H1 (cell line): ENCODE results near the gene TCAIM. TPM values are rescaled to one million over a fixed set of nuclear protein-coding genes. Genes with fewer than 3 reads are reported as not detected.

ENCODE experiments used
- CTCF ChIA-PET: fragments of 300-600 bp; sonication (Branson Sonifier 250); formaldehyde crosslinking; loops from one replicate; lab custom pipeline; 2021; ENCODE audit not compliant: partially characterized antibody; lab: Charles Lee
- POLR2A ChIA-PET: fragments of 300-600 bp; sonication (Branson Sonifier 250); formaldehyde crosslinking; loops from one replicate; lab custom pipeline; 2021; ENCODE audit warnings: inconsistent platforms; ENCODE audit not compliant: partially characterized antibody; lab: Charles Lee
- DNase-seq, 2 experiments: peaks; one replicate each; pipeline versions ENCODE4 v3.0.0 to v3.0.0-alpha.2; 2010 to 2022; ENCODE audit warnings: low spot score in 2 of 2, low read depth in 1 of 2, mixed read lengths in 1 of 2
- FAIRE-seq: peaks from 2 replicates; lab custom pipeline; 2011; peaks lifted over from hg19 to GRCh38; lab: Jason Lieb, UNC
- H2AFZ ChIP-seq: 2 replicates; pipeline ENCODE4 v1.8.1; 2012; ENCODE audit warnings: low read length, inconsistent platforms
- H2AK5ac ChIP-seq: 2 replicates; pipeline ENCODE4 v1.6.1; 2013; ENCODE audit warnings: low read depth, low read length
- H2BK120ac ChIP-seq: replicated peaks from 2 replicates; pipeline ENCODE3; 2013; ENCODE audit warnings: low read depth, low read length, inconsistent platforms
- H2BK12ac ChIP-seq: 2 replicates; pipeline ENCODE4 v1.6.1; 2013; ENCODE audit warnings: low read depth, low read length
- H2BK15ac ChIP-seq: 2 replicates; pipeline ENCODE4 v1.6.1; 2013; ENCODE audit warnings: low read length
- H2BK20ac ChIP-seq: 2 replicates; pipeline ENCODE4 v1.6.1; 2013; ENCODE audit warnings: low read length
- H2BK5ac ChIP-seq: 2 replicates; pipeline ENCODE4 v1.6.1; 2013; ENCODE audit warnings: low read depth, low read length
- H3K14ac ChIP-seq: 2 replicates; pipeline ENCODE4 v1.6.1; 2013; ENCODE audit warnings: inconsistent platforms; ENCODE audit not compliant: insufficient read length
- H3K18ac ChIP-seq: 2 replicates; pipeline ENCODE4 v1.6.1; 2013; ENCODE audit warnings: low read length; ENCODE audit errors: extremely low read depth
- H3K23ac ChIP-seq: 2 replicates; pipeline ENCODE4 v1.6.1; 2013; ENCODE audit warnings: inconsistent platforms; ENCODE audit not compliant: insufficient read length
- H3K23me2 ChIP-seq: 2 replicates; pipeline ENCODE4 v1.6.1; 2013; ENCODE audit warnings: low read depth, low read length
- H3K27ac ChIP-seq: 2 replicates; pipeline ENCODE4 v1.6.1; 2011; ENCODE audit warnings: low read depth, low read length, inconsistent platforms
- H3K27me3 ChIP-seq, 4 experiments: replicated peaks in 1 of 4; 1 replicate in 1 of 4; 2 replicates in 3 of 4; pipeline versions ENCODE4 v1.6.1 to v1.8.1; 2011 to 2013; ENCODE audit warnings: low read length in 3 of 4, mild to moderate bottlenecking in 3 of 4, inconsistent platforms in 2 of 4, mixed read lengths in 2 of 4, moderate library complexity in 1 of 4; ENCODE audit not compliant: control insufficient read depth in 3 of 4, insufficient read depth in 3 of 4; ENCODE audit errors: extremely low read depth in 1 of 4
- H3K36me3 ChIP-seq, 4 experiments: 2 replicates each; pipeline versions ENCODE4 v1.6.1 to v1.8.1; 2011 to 2013; ENCODE audit warnings: mild to moderate bottlenecking in 4 of 4, low read length in 3 of 4, moderate library complexity in 2 of 4, control low read depth in 1 of 4, inconsistent platforms in 1 of 4; ENCODE audit not compliant: insufficient read depth in 4 of 4, control insufficient read depth in 2 of 4
- H3K4ac ChIP-seq: replicated peaks from 2 replicates; pipeline ENCODE3; 2013; ENCODE audit warnings: low read length, low read depth, mixed read lengths, inconsistent platforms; ENCODE audit not compliant: insufficient read length
- H3K4me1 ChIP-seq, 4 experiments: replicated peaks in 1 of 4; 1 replicate in 1 of 4; 2 replicates in 3 of 4; pipeline versions ENCODE4 v1.6.1 to v1.8.1; 2011 to 2013; ENCODE audit warnings: low read length in 3 of 4, inconsistent platforms in 2 of 4, mixed read lengths in 1 of 4; ENCODE audit not compliant: insufficient read depth in 4 of 4, control insufficient read depth in 3 of 4
- H3K4me2 ChIP-seq, 2 experiments: 2 replicates each; pipeline versions ENCODE4 v1.6.1 to v1.8.1; 2011 to 2013; ENCODE audit warnings: low read depth in 2 of 2, low read length in 2 of 2, control low read depth in 1 of 2, inconsistent platforms in 1 of 2, mild to moderate bottlenecking in 1 of 2; ENCODE audit not compliant: insufficient read depth in 1 of 2
- H3K4me3 ChIP-seq, 4 experiments: fragments of 200-600, 300-600 bp in 1 of 4; sonication (generic), shearing (Covaris generic), sonication (Bioruptor Twin) in 1 of 4; 2 replicates each; pipeline versions ENCODE4 v1.5.1 to v1.8.1; 2011 to 2016; ENCODE audit warnings: low read length in 4 of 4, low read depth in 3 of 4, control low read depth in 2 of 4, inconsistent platforms in 2 of 4, mild to moderate bottlenecking in 2 of 4, mixed read lengths in 1 of 4, moderate library complexity in 1 of 4; ENCODE audit not compliant: insufficient read depth in 2 of 4; ENCODE audit errors: extremely low read depth in 1 of 4
- H3K56ac ChIP-seq: replicated peaks from 2 replicates; pipeline ENCODE3; 2013; ENCODE audit warnings: low read depth, mild to moderate bottlenecking, mixed read lengths, low read length, inconsistent platforms; ENCODE audit not compliant: insufficient read length
- H3K79me1 ChIP-seq: 2 replicates; pipeline ENCODE4 v1.6.1; 2013; ENCODE audit warnings: low read depth, low read length, control low read depth
- H3K79me2 ChIP-seq, 2 experiments: 2 replicates each; pipeline versions ENCODE4 v1.6.1 to v1.8.1; 2012 to 2013; ENCODE audit warnings: low read length in 2 of 2, mild to moderate bottlenecking in 2 of 2, inconsistent platforms in 1 of 2; ENCODE audit not compliant: insufficient read depth in 2 of 2, control insufficient read depth in 1 of 2
- H3K9ac ChIP-seq, 4 experiments: replicated peaks in 1 of 4; 1 replicate in 1 of 4; 2 replicates in 3 of 4; pipeline versions ENCODE4 v1.6.1 to v1.8.1; 2011 to 2013; ENCODE audit warnings: low read depth in 3 of 4, low read length in 3 of 4, control low read depth in 2 of 4, mild to moderate bottlenecking in 2 of 4, moderate library complexity in 2 of 4, inconsistent platforms in 1 of 4; ENCODE audit errors: extremely low read depth in 1 of 4
- H3K9me3 ChIP-seq, 2 experiments: 2 replicates each; pipeline versions ENCODE4 v1.6.1 to v1.8.1; 2012 to 2013; ENCODE audit warnings: mild to moderate bottlenecking in 2 of 2, moderate library complexity in 2 of 2, control low read depth in 1 of 2, inconsistent platforms in 1 of 2, low read depth in 1 of 2, low read length in 1 of 2, mixed read lengths in 1 of 2; ENCODE audit not compliant: insufficient read depth in 2 of 2
- H4K20me1 ChIP-seq, 2 experiments: replicated peaks in 1 of 2; 2 replicates each; pipeline versions ENCODE3 to v1.8.1; 2011 to 2013; ENCODE audit warnings: inconsistent platforms in 2 of 2, low read length in 2 of 2, mild to moderate bottlenecking in 1 of 2; ENCODE audit not compliant: insufficient read depth in 2 of 2, control insufficient read depth in 1 of 2
- H4K5ac ChIP-seq: 2 replicates; pipeline ENCODE4 v1.6.1; 2013; ENCODE audit warnings: low read length, low read depth, mixed read lengths, inconsistent platforms; ENCODE audit not compliant: insufficient read length
- H4K8ac ChIP-seq: 2 replicates; pipeline ENCODE4 v1.8.0; 2013; ENCODE audit warnings: mild to moderate bottlenecking, moderate library complexity, low read length, inconsistent platforms; ENCODE audit not compliant: insufficient read depth; ENCODE audit errors: extremely low read depth
- H4K91ac ChIP-seq: replicated peaks from 2 replicates; pipeline ENCODE3; 2013; ENCODE audit warnings: low read length, mixed read lengths, inconsistent platforms; ENCODE audit not compliant: insufficient read length
- BRCA1 ChIP-seq: IDR thresholded peaks from 2 replicates; pipeline ENCODE4 v1.6.1; 2012; ENCODE audit warnings: low read depth, low read length, improper control_type of control experiment
- GTF2F1 ChIP-seq: IDR thresholded peaks from 2 replicates; pipeline ENCODE4 v1.6.1; 2012; ENCODE audit warnings: low read depth, low read length, improper control_type of control experiment, borderline replicate concordance
- HDAC2 ChIP-seq, 2 experiments: fragments of 300-600 bp in 1 of 2; sonication (generic) in 1 of 2; IDR thresholded peaks; 2 replicates each; pipeline ENCODE4 v1.6.1; 2011 to 2012; ENCODE audit warnings: low read depth in 2 of 2, low read length in 2 of 2, mild to moderate bottlenecking in 2 of 2, moderate library complexity in 2 of 2, borderline replicate concordance in 1 of 2, inconsistent platforms in 1 of 2
- KDM1A ChIP-seq: fragments of 200-600, 300-600 bp; sonication (generic); IDR thresholded peaks from 2 replicates; pipeline ENCODE4 v1.7.1; 2016; ENCODE audit warnings: mild to moderate bottlenecking, low read length, borderline replicate concordance
- MAX ChIP-seq: IDR thresholded peaks from 2 replicates; pipeline ENCODE4 v1.6.1; 2012; ENCODE audit warnings: inconsistent platforms
- POLR2AphosphoS5 ChIP-seq: IDR thresholded peaks from 2 replicates; pipeline ENCODE4 v1.6.1; 2011; ENCODE audit warnings: low read depth, low read length
- POU5F1 ChIP-seq: IDR thresholded peaks from 2 replicates; pipeline ENCODE4 v1.6.1; 2011; ENCODE audit warnings: low read depth, mild to moderate bottlenecking, low read length, moderate library complexity
- RXRA ChIP-seq: IDR thresholded peaks from 2 replicates; pipeline ENCODE4 v1.6.1; 2011; ENCODE audit warnings: low read depth, mild to moderate bottlenecking, low read length, moderate library complexity; ENCODE audit not compliant: insufficient read depth
- SUZ12 ChIP-seq: fragments of 200-600 bp; sonication (generic); IDR thresholded peaks from 2 replicates; pipeline ENCODE4 v1.6.1; 2012; ENCODE audit warnings: mild to moderate bottlenecking, inconsistent platforms, low read length, moderate library complexity, mixed read lengths
- TCF12 ChIP-seq: IDR thresholded peaks from 2 replicates; pipeline ENCODE4 v1.6.1; 2011; ENCODE audit warnings: low read depth, mild to moderate bottlenecking, low read length
- TEAD4 ChIP-seq: IDR thresholded peaks from 2 replicates; pipeline ENCODE4 v1.6.1; 2012; ENCODE audit warnings: low read depth, low read length, inconsistent platforms, mixed read lengths
- WGBS, 2 experiments: shearing (Covaris generic) in 1 of 2; methylation state at CpG; one replicate each; pipeline versions ENCODE4 v1.1.6 to v1.1.7; 2013 to 2015; ENCODE audit warnings: low lambda C conversion rate in 2 of 2, mixed read lengths in 2 of 2, inconsistent platforms in 1 of 2, low coverage in 1 of 2, missing lambda C conversion rate in 1 of 2; ENCODE audit not compliant: insufficient replicate concordance in 2 of 2, insufficient coverage in 1 of 2, insufficient read length in 1 of 2; ENCODE audit errors: extremely low coverage in 1 of 2, missing lambda C conversion rate in 1 of 2; 5-methylcytosine and 5-hydroxymethylcytosine counted together
- polyA plus RNA-seq, 7 experiments: library from polyadenylated mRNA; depleted of rRNA in 3 of 7; stranded (reverse) in 5 of 7; unstranded in 2 of 7; fragments of >200 nt in 5 of 7; fragments of 200-250 nt in 2 of 7; gene quantifications; 1 replicate in 5 of 7; 2 replicates in 1 of 7; 4 replicates in 1 of 7; pipeline versions ENCODE4 v1.2.1 to v1.2.3, GENCODE V29; 2011 to 2013; ENCODE audit warnings: missing spikeins in 2 of 7, mixed read lengths in 2 of 7
- total RNA-seq: library from RNA; stranded (reverse); fragmentation: NEBNext Ultra II Directional; extraction: Animal tissue kit (Norgen Biotek cat#: 25700); gene quantifications from 2 replicates; pipeline ENCODE4 v1.2.1, GENCODE V29; 2021

The TCAIM gene
- total and polyA plus RNA-seq, 2 of the 8 experiments (the other 6 are each of a cell fraction or from before 2014, with no cell fraction given), result 6.9 to 22.1 TPM

DNA sequence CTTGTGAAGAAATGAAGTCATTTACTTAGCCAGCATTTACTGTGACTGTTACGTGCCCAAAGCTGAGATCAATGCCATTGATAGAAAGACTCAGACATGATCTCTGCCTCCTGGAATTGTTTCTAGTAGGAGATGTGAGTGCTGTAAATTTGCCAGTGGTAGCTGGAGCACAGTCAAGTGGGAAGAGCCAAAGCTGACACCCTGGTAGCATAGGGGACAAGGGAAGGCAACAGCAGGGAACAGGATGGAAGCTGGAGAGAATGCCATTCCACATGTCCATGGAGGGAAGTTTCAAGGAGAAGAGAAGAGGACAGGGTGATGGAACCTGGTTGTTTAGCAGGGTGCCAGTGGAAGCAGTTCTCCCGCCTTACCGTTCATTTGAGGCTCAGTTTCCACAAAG, 64.0 kb downstream of the TCAIM start:
- TF ChIP-seq HDAC2 (IDR thresholded peaks at IDR 0.05; ENCODE audit: borderline replicate concordance in 1 of 2, low read depth in 2 of 2, low read length in 2 of 2) (no peak), SUZ12 (no peak), TEAD4 (no peak), KDM1A (no peak), GTF2F1 (no peak), BRCA1 (no peak), POLR2AphosphoS5 (no peak), TCF12 (no peak), POU5F1 (no peak), MAX (no peak), RXRA (no peak)
- no peaks in the 10 kb centered on the region for H3K79me2 ChIP-seq
- H3K14ac ChIP-seq, result no peak overlapping the region
- H2BK12ac ChIP-seq, result no peak overlapping the region
- H2BK15ac ChIP-seq, result no peak overlapping the region
- no peak overlapping the region for H3K9ac ChIP-seq
- POLR2A ChIA-PET, result no interaction called here
- no peaks in the 10 kb centered on the region for H3K4me1 ChIP-seq
- H3K4me3 ChIP-seq, result no peak overlapping the region
- no peak overlapping the region for H3K23ac ChIP-seq
- H3K23me2 ChIP-seq, result no peaks in the 10 kb centered on the region
- no peak overlapping the region for H3K4me2 ChIP-seq
- H2BK120ac ChIP-seq, result no peak overlapping the region
- no peak overlapping the region for H3K56ac ChIP-seq
- no peak overlapping the region for H4K8ac ChIP-seq
- no peak overlapping the region for H3K4ac ChIP-seq
- H2BK5ac ChIP-seq, result no peak overlapping the region
- H2AK5ac ChIP-seq, result no peak overlapping the region
- no peak overlapping the region for H3K18ac ChIP-seq
- CTCF ChIA-PET, result interaction anchor here (1.0 kb wide), 1 partner anchor 9 kb away, joined by 5 read pairs; no protein-coding TSS in a partner anchor
- H3K9me3 ChIP-seq, result no peaks in the 10 kb centered on the region
- no peak for DNase-seq
- no peaks in the 10 kb centered on the region for H3K27me3 ChIP-seq
- no peaks in the 10 kb centered on the region for H3K79me1 ChIP-seq
- no peak overlapping the region for H2BK20ac ChIP-seq
- no peak overlapping the region for H3K27ac ChIP-seq
- no peak for FAIRE-seq
- H3K36me3 ChIP-seq, result no peaks in the 10 kb centered on the region
- WGBS, 2 experiments, result 90% methylated on average over 3 of the region's 3 CpGs; no CpG with 5 or more reads in 1 of the 2 experiments
- H4K91ac ChIP-seq, result no peak overlapping the region
- H4K5ac ChIP-seq, result no peak overlapping the region
- no peak overlapping the region for H2AFZ ChIP-seq
- H4K20me1 ChIP-seq, result no peaks in the 10 kb centered on the region
